ENCODE results near the gene ATP2A1. TPM values are rescaled to one million over a fixed set of nuclear protein-coding genes. Genes with fewer than 3 reads are reported as not detected.
A peak's percentile ranks its signal among the peaks of the same experiment; 100 is the strongest.

The ATP2A1 gene
- total and polyA plus RNA-seq, 2 of the 13 experiments (the other 11 are each of a cell fraction or from before 2014, with no cell fraction given): 3.2 to 12.5 TPM

DNA sequence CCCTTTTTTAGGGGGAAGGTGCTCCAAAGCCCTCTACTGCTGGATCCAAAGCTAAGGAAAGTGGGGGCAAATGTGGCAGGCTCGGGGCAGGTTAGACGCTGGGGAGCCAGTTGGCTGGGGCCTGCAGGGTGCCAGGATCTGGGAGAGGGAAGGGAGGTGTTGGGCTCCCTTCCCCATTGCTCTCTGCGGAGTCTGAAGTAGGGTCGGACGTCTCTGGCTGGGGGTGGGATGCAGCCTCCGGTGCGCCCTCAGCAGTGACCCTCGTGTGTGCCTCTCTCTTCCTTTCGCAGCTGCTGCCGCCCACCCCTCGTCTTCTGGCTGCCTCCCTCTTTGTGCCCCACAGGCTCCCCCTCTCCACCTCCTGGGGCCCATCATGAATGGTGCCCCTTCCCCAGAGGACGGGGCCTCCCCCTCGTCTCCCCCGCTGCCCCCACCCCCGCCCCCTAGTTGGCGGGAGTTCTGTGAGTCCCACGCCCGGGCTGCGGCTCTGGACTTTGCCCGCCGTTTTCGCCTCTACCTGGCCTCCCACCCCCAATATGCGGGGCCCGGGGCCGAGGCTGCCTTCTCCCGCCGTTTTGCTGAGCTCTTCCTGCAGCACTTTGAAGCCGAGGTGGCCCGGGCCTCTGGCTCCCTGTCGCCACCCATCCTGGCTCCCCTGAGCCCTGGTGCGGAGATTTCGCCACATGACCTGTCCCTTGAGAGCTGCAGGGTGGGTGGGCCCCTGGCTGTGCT is 12.4 kb upstream of the ATP2A1 start (continued):
- TF ChIP-seq, protein P1, sequence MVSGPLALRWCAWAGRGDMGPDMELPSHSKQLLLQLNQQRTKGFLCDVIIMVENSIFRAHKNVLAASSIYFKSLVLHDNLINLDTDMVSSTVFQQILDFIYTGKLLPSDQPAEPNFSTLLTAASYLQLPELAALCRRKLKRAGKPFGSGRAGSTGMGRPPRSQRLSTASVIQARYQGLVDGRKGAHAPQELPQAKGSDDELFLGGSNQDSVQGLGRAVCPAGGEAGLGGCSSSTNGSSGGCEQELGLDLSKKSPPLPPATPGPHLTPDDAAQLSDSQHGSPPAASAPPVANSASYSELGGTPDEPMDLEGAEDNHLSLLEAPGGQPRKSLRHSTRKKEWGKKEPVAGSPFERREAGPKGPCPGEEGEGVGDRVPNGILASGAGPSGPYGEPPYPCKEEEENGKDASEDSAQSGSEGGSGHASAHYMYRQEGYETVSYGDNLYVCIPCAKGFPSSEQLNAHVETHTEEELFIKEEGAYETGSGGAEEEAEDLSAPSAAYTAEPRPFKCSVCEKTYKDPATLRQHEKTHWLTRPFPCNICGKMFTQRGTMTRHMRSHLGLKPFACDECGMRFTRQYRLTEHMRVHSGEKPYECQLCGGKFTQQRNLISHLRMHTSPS (CRISPR knock-in tag; IDR thresholded peaks at IDR 0.05; ENCODE audit: low read depth): no peak
- TF ChIP-seq ZMYM3 (CRISPR knock-in tag; IDR thresholded peaks at IDR 0.05) (peak; percentile 49; the same call in 1 of the 2 replicates), HNRNPH1 (optimal IDR thresholded peaks at IDR 0.05; ENCODE audit: low read depth, low read length) (no peak), CREB1 (IDR thresholded peaks at IDR 0.05) (no peak), CREB1 (CRISPR knock-in tag; IDR thresholded peaks at IDR 0.05) (no peak), ZNF841 (CRISPR knock-in tag; IDR thresholded peaks at IDR 0.05; ENCODE audit: borderline replicate concordance) (no peak), RELA (CRISPR knock-in tag; IDR thresholded peaks at IDR 0.05) (no peak), EEA1 (CRISPR knock-in tag; IDR thresholded peaks at IDR 0.05; ENCODE audit: borderline replicate concordance) (no peak), ZNF747 (CRISPR knock-in tag; IDR thresholded peaks at IDR 0.05; ENCODE audit: borderline replicate concordance) (0 out of 2 replicates have a peak, but pooled peaks have one; percentile 21), FOXM1 (CRISPR knock-in tag; IDR thresholded peaks at IDR 0.05) (no peak), XBP1 (CRISPR knock-in tag; IDR thresholded peaks at IDR 0.05) (no peak), SRF (IDR thresholded peaks at IDR 0.05; ENCODE audit: low read depth, low read length) (no peak), ZNF776 (CRISPR knock-in tag; IDR thresholded peaks at IDR 0.05) (no peak), ZNF331 (CRISPR knock-in tag; IDR thresholded peaks at IDR 0.05) (no peak), HMG20B (CRISPR knock-in tag; conservative IDR thresholded peaks at IDR 0.05) (no peak), SIX1 (CRISPR knock-in tag; IDR thresholded peaks at IDR 0.05; ENCODE audit: borderline replicate concordance) (no peak), ZNF121 (CRISPR knock-in tag; IDR thresholded peaks at IDR 0.05) (no peak), ARNTL (CRISPR knock-in tag; IDR thresholded peaks at IDR 0.05) (no peak)
- TF ChIP-seq, protein P2, sequence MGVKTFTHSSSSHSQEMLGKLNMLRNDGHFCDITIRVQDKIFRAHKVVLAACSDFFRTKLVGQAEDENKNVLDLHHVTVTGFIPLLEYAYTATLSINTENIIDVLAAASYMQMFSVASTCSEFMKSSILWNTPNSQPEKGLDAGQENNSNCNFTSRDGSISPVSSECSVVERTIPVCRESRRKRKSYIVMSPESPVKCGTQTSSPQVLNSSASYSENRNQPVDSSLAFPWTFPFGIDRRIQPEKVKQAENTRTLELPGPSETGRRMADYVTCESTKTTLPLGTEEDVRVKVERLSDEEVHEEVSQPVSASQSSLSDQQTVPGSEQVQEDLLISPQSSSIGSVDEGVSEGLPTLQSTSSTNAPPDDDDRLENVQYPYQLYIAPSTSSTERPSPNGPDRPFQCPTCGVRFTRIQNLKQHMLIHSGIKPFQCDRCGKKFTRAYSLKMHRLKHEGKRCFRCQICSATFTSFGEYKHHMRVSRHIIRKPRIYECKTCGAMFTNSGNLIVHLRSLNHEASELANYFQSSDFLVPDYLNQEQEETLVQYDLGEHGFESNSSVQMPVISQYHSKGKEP (CRISPR knock-in tag; IDR thresholded peaks at IDR 0.05): no peak
- TF ChIP-seq, protein P3, sequence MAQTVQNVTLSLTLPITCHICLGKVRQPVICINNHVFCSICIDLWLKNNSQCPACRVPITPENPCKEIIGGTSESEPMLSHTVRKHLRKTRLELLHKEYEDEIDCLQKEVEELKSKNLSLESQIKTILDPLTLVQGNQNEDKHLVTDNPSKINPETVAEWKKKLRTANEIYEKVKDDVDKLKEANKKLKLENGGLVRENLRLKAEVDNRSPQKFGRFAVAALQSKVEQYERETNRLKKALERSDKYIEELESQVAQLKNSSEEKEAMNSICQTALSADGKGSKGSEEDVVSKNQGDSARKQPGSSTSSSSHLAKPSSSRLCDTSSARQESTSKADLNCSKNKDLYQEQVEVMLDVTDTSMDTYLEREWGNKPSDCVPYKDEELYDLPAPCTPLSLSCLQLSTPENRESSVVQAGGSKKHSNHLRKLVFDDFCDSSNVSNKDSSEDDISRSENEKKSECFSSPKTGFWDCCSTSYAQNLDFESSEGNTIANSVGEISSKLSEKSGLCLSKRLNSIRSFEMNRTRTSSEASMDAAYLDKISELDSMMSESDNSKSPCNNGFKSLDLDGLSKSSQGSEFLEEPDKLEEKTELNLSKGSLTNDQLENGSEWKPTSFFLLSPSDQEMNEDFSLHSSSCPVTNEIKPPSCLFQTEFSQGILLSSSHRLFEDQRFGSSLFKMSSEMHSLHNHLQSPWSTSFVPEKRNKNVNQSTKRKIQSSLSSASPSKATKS (CRISPR knock-in tag; IDR thresholded peaks at IDR 0.05): no peak
- TF ChIP-seq, protein P4, sequence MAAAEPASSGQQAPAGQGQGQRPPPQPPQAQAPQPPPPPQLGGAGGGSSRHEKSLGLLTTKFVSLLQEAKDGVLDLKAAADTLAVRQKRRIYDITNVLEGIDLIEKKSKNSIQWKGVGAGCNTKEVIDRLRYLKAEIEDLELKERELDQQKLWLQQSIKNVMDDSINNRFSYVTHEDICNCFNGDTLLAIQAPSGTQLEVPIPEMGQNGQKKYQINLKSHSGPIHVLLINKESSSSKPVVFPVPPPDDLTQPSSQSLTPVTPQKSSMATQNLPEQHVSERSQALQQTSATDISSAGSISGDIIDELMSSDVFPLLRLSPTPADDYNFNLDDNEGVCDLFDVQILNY (CRISPR knock-in tag; conservative IDR thresholded peaks at IDR 0.05): peak; percentile 58; the same call in 1 of the 2 replicates
- TF ChIP-seq, protein P5, sequence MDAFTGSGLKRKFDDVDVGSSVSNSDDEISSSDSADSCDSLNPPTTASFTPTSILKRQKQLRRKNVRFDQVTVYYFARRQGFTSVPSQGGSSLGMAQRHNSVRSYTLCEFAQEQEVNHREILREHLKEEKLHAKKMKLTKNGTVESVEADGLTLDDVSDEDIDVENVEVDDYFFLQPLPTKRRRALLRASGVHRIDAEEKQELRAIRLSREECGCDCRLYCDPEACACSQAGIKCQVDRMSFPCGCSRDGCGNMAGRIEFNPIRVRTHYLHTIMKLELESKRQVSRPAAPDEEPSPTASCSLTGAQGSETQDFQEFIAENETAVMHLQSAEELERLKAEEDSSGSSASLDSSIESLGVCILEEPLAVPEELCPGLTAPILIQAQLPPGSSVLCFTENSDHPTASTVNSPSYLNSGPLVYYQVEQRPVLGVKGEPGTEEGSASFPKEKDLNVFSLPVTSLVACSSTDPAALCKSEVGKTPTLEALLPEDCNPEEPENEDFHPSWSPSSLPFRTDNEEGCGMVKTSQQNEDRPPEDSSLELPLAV (CRISPR knock-in tag; conservative IDR thresholded peaks at IDR 0.05; ENCODE audit: low read depth): no peak

Measured in HepG2 (cell line).